HCT116 (cell line): ENCODE data around the gene KIAA0825. TPM values are rescaled to one million over a fixed set of nuclear protein-coding genes. Genes with fewer than 3 reads are reported as not detected.

Experiments used
- ATAC-seq: fragments of 200-7000 bp; cut with Tn5 transposase; 2 replicates; pipeline ENCODE4 v1.9.1; 2020; ENCODE audit warnings: mild to moderate bottlenecking, moderate library complexity
- BruUV-seq: library from RNA; stranded (reverse); fragments of 400-500 nt; replicated peaks from 2 replicates; lab custom pipeline; 2021; lab: Mats Ljungman, UMichigan
- CTCF ChIA-PET: fragments of 300-600 bp; sonication (Branson Sonifier 250); formaldehyde crosslinking; loops from one replicate; lab custom pipeline; 2021; ENCODE audit warnings: antibody characterized with exemption; lab: Charles Lee
- POLR2A ChIA-PET: fragments of 300-600, 350-600 bp; sonication (Branson Sonifier 250); formaldehyde crosslinking; loops from one replicate; lab custom pipeline; 2021; ENCODE audit warnings: antibody characterized with exemption; lab: Charles Lee
- RAD21 ChIA-PET, 2 experiments: fragments of 300-600 bp; sonication (Branson Sonifier 250); formaldehyde crosslinking; loops; one replicate each; lab custom pipeline; 2023; ENCODE audit warnings: low total read pairs in 2 of 2; ENCODE audit not compliant: uncharacterized antibody in 2 of 2, unreplicated experiment in 2 of 2, low non-redundant PET in 1 of 2; lab: Charles Lee
- DNase-seq: peaks from one replicate; pipeline ENCODE4 v3.0.0-alpha.2; 2010; ENCODE audit warnings: low read depth, low spot score
- H2AFZ ChIP-seq: fragments of 200-600 bp; shearing (Covaris generic), sonication (generic); 2 replicates; pipeline ENCODE4 v1.6.1; 2017; ENCODE audit warnings: low read depth, mixed run types, mixed read lengths, antibody characterized with exemption, low read length; ENCODE audit not compliant: poor library complexity, severe bottlenecking
- H3K27ac ChIP-seq: 2 replicates; pipeline ENCODE4 v1.5.1; 2012; ENCODE audit warnings: low read depth, low read length
- H3K27me3 ChIP-seq: fragments of 200-600 bp; sonication (generic); 2 replicates; pipeline ENCODE4 v1.6.1; 2016; ENCODE audit warnings: mixed run types, low read length, mixed read lengths; ENCODE audit not compliant: insufficient read depth
- H3K36me3 ChIP-seq, 2 experiments: fragments of 200-500 bp in 1 of 2; fragments of 200-600 bp in 1 of 2; sonication (Bioruptor generic) in 1 of 2; sonication (generic) in 1 of 2; 2 replicates each; pipeline versions ENCODE4 v1.5.1 to v1.6.1; 2014 to 2016; ENCODE audit warnings: low read length in 2 of 2, inconsistent platforms in 1 of 2, mixed read lengths in 1 of 2, mixed run types in 1 of 2; ENCODE audit not compliant: insufficient read depth in 2 of 2, control insufficient read depth in 1 of 2
- H3K4me1 ChIP-seq, 2 experiments: fragments of 200-600 bp in 1 of 2; sonication (generic) in 1 of 2; 2 replicates each; pipeline versions ENCODE4 v1.5.1 to v1.6.1; 2012 to 2017; ENCODE audit warnings: low read length in 2 of 2, inconsistent platforms in 1 of 2, mild to moderate bottlenecking in 1 of 2, mixed read lengths in 1 of 2, mixed run types in 1 of 2, moderate library complexity in 1 of 2; ENCODE audit not compliant: insufficient read depth in 2 of 2, control insufficient read depth in 1 of 2
- H3K4me2 ChIP-seq: fragments of 200-600 bp; sonication (generic); 2 replicates; pipeline ENCODE4 v1.6.1; 2017; ENCODE audit warnings: mixed run types, low read length, mixed read lengths
- H3K4me3 ChIP-seq, 2 experiments: fragments of 200-600 bp in 1 of 2; sonication (generic) in 1 of 2; replicated peaks in 1 of 2; 2 replicates each; pipeline ENCODE4 v1.5.1; 2011 to 2016; ENCODE audit warnings: low read length in 2 of 2, control low read depth in 1 of 2, low read depth in 1 of 2, mild to moderate bottlenecking in 1 of 2, mixed read lengths in 1 of 2, mixed run types in 1 of 2
- H3K79me2 ChIP-seq: fragments of 200-600 bp; sonication (generic); 2 replicates; pipeline ENCODE4 v1.6.1; 2017; ENCODE audit warnings: mild to moderate bottlenecking, mixed run types, low read length, moderate library complexity, mixed read lengths; ENCODE audit not compliant: insufficient read depth
- H3K9ac ChIP-seq: fragments of 200-600 bp; sonication (generic); 2 replicates; pipeline ENCODE4 v1.6.1; 2016; ENCODE audit warnings: low read length, mixed read lengths
- H3K9me2 ChIP-seq: fragments of 200-600 bp; sonication (generic), shearing (Covaris generic); 2 replicates; pipeline ENCODE4 v1.6.1; 2017; ENCODE audit warnings: mixed run types, mild to moderate bottlenecking, moderate library complexity; ENCODE audit not compliant: insufficient read depth
- H3K9me3 ChIP-seq, 2 experiments: fragments of 200-500 bp in 1 of 2; fragments of 200-600 bp in 1 of 2; sonication (Bioruptor generic) in 1 of 2; sonication (generic) in 1 of 2; 2 replicates each; pipeline ENCODE4 v1.6.1; 2014 to 2017; ENCODE audit warnings: low read length in 2 of 2, mixed read lengths in 2 of 2, inconsistent platforms in 1 of 2, low read depth in 1 of 2, mild to moderate bottlenecking in 1 of 2, mixed run types in 1 of 2, moderate library complexity in 1 of 2; ENCODE audit not compliant: control insufficient read depth in 1 of 2, insufficient read depth in 1 of 2
- H4K20me1 ChIP-seq: fragments of 200-600 bp; sonication (generic), shearing (Covaris generic); 2 replicates; pipeline ENCODE4 v1.6.1; 2017; ENCODE audit warnings: mixed run types, mild to moderate bottlenecking, moderate library complexity; ENCODE audit not compliant: insufficient read depth
- CEBPB ChIP-seq: IDR thresholded peaks from 2 replicates; pipeline ENCODE4 v1.6.1; 2012; ENCODE audit warnings: low read depth
- EGR1 ChIP-seq: IDR thresholded peaks from 2 replicates; pipeline ENCODE4 v1.6.1; 2012; ENCODE audit warnings: low read depth
- EZH2 ChIP-seq: fragments of 200-600 bp; sonication (generic); IDR thresholded peaks from 2 replicates; pipeline ENCODE4 v1.6.1; 2017; ENCODE audit warnings: antibody characterized with exemption, mixed run types
- MAX ChIP-seq: IDR thresholded peaks from 2 replicates; pipeline ENCODE4 v1.6.1; 2012
- POLR2A ChIP-seq: IDR thresholded peaks from 2 replicates; pipeline ENCODE4 v1.7.0; 2011; ENCODE audit warnings: borderline replicate concordance; ENCODE audit not compliant: insufficient read depth, insufficient read length; ENCODE audit errors: extremely low read depth
- RAD21 ChIP-seq: IDR thresholded peaks from 2 replicates; pipeline ENCODE4 v1.6.1; 2012; ENCODE audit warnings: low read depth, mild to moderate bottlenecking
- SIN3A ChIP-seq: IDR thresholded peaks from 2 replicates; pipeline ENCODE4 v1.6.1; 2012; ENCODE audit warnings: low read depth
- SP1 ChIP-seq: IDR thresholded peaks from 2 replicates; pipeline ENCODE4 v1.6.1; 2012; ENCODE audit warnings: low read depth
- SRF ChIP-seq: IDR thresholded peaks from 2 replicates; pipeline ENCODE4 v1.6.1; 2012; ENCODE audit warnings: low read depth
- YY1 ChIP-seq: IDR thresholded peaks from 2 replicates; pipeline ENCODE4 v1.6.1; 2011; ENCODE audit warnings: low read length, low read depth, moderate library complexity, mild to moderate bottlenecking; ENCODE audit not compliant: insufficient replicate concordance; ENCODE audit errors: extremely low read depth
- ZBTB33 ChIP-seq: IDR thresholded peaks from 2 replicates; pipeline ENCODE4 v1.6.1; 2011; ENCODE audit warnings: mild to moderate bottlenecking, low read length, moderate library complexity; ENCODE audit not compliant: insufficient replicate concordance; ENCODE audit errors: extremely low read depth
- ZFX ChIP-seq: fragments of 450-650 bp; IDR thresholded peaks from 2 replicates; pipeline ENCODE4 v1.6.1; 2017
- intact Hi-C: fragments of 100-400 bp; cut with micrococcal nuclease; formaldehyde crosslinking; loops from 2 replicates; pipeline ENCODE4 v1.10.0; 2022
- total RNA-seq: library from RNA; stranded (reverse); gene quantifications from one replicate; pipeline ENCODE4 v1.2.1, GENCODE V29; 2021; ENCODE audit not compliant: unreplicated experiment

The KIAA0825 gene
- total RNA-seq, 1 experiment from 2014 or later = 1.4 TPM

DNA sequence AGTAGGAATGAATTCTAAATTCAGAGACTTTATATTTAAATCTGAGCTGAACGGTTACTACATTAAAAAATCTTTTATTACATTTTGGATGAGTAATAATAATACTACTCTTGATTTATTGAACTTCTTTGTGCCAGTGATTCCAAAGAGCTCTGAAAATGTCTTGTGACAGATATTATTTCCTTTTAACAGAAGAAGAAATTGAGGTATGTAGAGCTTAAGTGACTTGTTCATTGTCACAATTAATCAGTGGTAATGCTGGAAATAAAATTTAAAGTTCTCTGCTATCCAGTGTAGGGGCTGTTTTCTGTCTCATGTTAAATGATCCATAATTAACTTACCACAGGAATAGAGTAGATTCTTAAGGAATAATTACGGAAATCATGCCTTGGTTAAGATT is 335.3 kb downstream of the KIAA0825 start (continued):
- TF ChIP-seq POLR2A (no peak), ZFX (no peak), YY1 (no peak), SIN3A (no peak), EGR1 (no peak), ZBTB33 (no peak), RAD21 (no peak), CEBPB (no peak), EZH2 (no peak), SP1 (no peak), MAX (no peak)

DNA sequence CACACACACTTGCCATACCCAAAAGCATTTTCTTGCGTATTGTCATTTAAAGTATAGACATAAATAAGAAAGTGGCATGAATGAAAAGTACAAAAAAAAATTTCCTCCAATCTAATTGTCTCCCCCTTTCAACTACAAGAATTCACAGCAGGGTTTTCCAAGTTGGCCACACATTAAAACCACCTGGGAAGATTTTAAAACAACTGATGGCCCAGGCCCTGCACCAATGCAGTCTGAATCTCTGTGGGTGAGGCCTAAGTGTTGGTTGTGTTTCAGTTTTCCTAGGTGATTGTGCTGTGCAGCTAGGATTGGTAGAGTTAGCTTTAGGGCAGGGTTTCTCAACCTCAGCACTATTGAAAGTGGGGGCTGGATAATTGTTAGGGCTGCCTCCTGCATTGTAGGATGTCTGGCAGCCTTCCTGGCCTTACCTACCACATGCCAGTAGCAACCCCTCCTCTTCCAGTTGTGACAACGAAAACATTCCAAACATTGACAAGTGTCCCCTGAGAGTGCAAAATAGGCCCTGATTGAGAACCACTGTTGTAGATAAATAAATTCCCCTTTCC is 337.1 kb downstream of the KIAA0825 start:
- RAD21 ChIA-PET = no interaction called here
- Histone ChIP-seq H3K27me3 (no peaks in the 10 kb centered on the region), H3K79me2 (no peaks in the 10 kb centered on the region), H3K9ac (no peak overlapping the region), H3K27ac (no peak overlapping the region), H3K9me3 (no peaks in the 10 kb centered on the region), H3K36me3 (no peaks in the 10 kb centered on the region), H2AFZ (no peak overlapping the region), H3K4me1 (no peaks in the 10 kb centered on the region), H4K20me1 (no peaks in the 10 kb centered on the region; the same call in 1 of the 2 replicates), H3K4me2 (no peak overlapping the region), H3K4me3 (no peak overlapping the region), H3K9me2 (no peaks in the 10 kb centered on the region)
- DNase-seq = no peak
- CTCF ChIA-PET = no interaction called here
- TF ChIP-seq SP1 (no peak), SRF (no peak), EZH2 (no peak), SIN3A (no peak), MAX (no peak)
- intact Hi-C loops = no loop called here
- POLR2A ChIA-PET = no interaction called here
- BruUV-seq = no TSS peak
- ATAC-seq = no peak
